SK-N-SH treated with all-trans-retinoic acid at 6 μM for 48 hours (cell line): Measurements from ENCODE around the gene LCLAT1.

Source experiments
- ESRRG ChIP-seq: fragments of 250-450 bp; sonication (Bioruptor Pico); IDR thresholded peaks from 2 replicates; pipeline ENCODE4 v1.6.1; 2021; ENCODE audit warnings: mild to moderate bottlenecking
- PATZ1 ChIP-seq: fragments of 250-450 bp; sonication (Bioruptor Pico); IDR thresholded peaks from 2 replicates; pipeline ENCODE4 v1.8.0; 2020; ENCODE audit warnings: mild to moderate bottlenecking, moderate library complexity, borderline replicate concordance
- ZFP3 ChIP-seq: fragments of 250-450 bp; sonication (Bioruptor Pico); IDR thresholded peaks from 2 replicates; pipeline ENCODE4 v1.5.0; 2020; ENCODE audit warnings: mild to moderate bottlenecking, moderate library complexity
- ZNF565 ChIP-seq: fragments of 450-650 bp; formaldehyde crosslinking; conservative IDR thresholded peaks from 2 replicates; pipeline ENCODE4 v1.5.0; 2020; ENCODE audit warnings: low read depth, mild to moderate bottlenecking, moderate library complexity
- ZNF70 ChIP-seq: fragments of 450-650 bp; formaldehyde crosslinking; IDR thresholded peaks from 2 replicates; pipeline ENCODE4 v1.5.0; 2020; ENCODE audit warnings: mild to moderate bottlenecking, moderate library complexity
- ZNF8 ChIP-seq: fragments of 450-650 bp; formaldehyde crosslinking; IDR thresholded peaks from 2 replicates; pipeline ENCODE4 v1.5.0; 2020; ENCODE audit warnings: mild to moderate bottlenecking, moderate library complexity

- no peak for TF ChIP-seq ZNF8
- no peak for TF ChIP-seq ZNF70
- TF ChIP-seq ESRRG = no peak
- no peak for TF ChIP-seq PATZ1 (CRISPR knock-in tag)
- TF ChIP-seq ZNF565 (CRISPR knock-in tag) = no peak
- TF ChIP-seq ZFP3 (CRISPR knock-in tag) = no peak
These were observed 44.2 kb downstream of the LCLAT1 start for GRCh38 chr2:30491225-30491624.
